HEK293T (cell line): ENCODE measurements around the gene BDH1.

Experiments used
- ELF4 ChIP-seq: fragments of 450-650 bp; IDR thresholded peaks from 2 replicates; pipeline ENCODE4 v1.6.1; 2017; ENCODE audit warnings: antibody characterized with exemption
- L3MBTL2 ChIP-seq: fragments of 450-650 bp; conservative IDR thresholded peaks from 2 replicates; pipeline ENCODE4 v1.6.1; 2016; ENCODE audit warnings: mild to moderate bottlenecking
- TF ChIP-seq, protein P1 (sequence below): fragments of 450-650 bp; IDR thresholded peaks from 2 replicates; pipeline ENCODE4 v1.6.1; 2016

- TF ChIP-seq L3MBTL2 (no peak), ELF4 (no peak)
- TF ChIP-seq, protein P1, sequence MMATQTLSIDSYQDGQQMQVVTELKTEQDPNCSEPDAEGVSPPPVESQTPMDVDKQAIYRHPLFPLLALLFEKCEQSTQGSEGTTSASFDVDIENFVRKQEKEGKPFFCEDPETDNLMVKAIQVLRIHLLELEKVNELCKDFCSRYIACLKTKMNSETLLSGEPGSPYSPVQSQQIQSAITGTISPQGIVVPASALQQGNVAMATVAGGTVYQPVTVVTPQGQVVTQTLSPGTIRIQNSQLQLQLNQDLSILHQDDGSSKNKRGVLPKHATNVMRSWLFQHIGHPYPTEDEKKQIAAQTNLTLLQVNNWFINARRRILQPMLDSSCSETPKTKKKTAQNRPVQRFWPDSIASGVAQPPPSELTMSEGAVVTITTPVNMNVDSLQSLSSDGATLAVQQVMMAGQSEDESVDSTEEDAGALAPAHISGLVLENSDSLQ: no peak
Observed at GRCh38 chr3:197493049-197493448, 62.7 kb downstream of the BDH1 start.
